ENCODE measurements around the gene ACOT7. TPM values are rescaled to one million over a fixed set of nuclear protein-coding genes. Genes with fewer than 3 reads are reported as not detected.

Gene ACOT7
- total and polyA plus RNA-seq, 2 experiments from 2014 or later = 20.3 to 39.9 TPM

GRCh38 chr1:6254691-6255090 is 138.9 kb downstream of the ACOT7 start:
- peaks cover 5% of the 10 kb centered on the region for H4K20me1 ChIP-seq (ENCODE audit: insufficient read depth, poor library complexity, severe bottlenecking)
- no peak overlapping the region for H3K4me3 ChIP-seq
- H3K9me2 ChIP-seq (replicated peaks; ENCODE audit: insufficient read depth) = no peaks in the 10 kb centered on the region
- no peak overlapping the region for H3K27ac ChIP-seq
- peaks cover 22% of the 10 kb centered on the region for H3K27me3 ChIP-seq
- H3K4me2 ChIP-seq = no peak overlapping the region
- TF ChIP-seq CTCF (IDR thresholded peaks at IDR 0.05; ENCODE audit: poor library complexity) = no peak
- H3K36me3 ChIP-seq (replicated peaks; ENCODE audit: insufficient read depth, low read depth) = no peaks in the 10 kb centered on the region
- H3K9me3 ChIP-seq (ENCODE audit: low read depth) = no peaks in the 10 kb centered on the region
- H3K79me2 ChIP-seq = no peaks in the 10 kb centered on the region
- 91% methylated on average over 16 of the region's 16 CpGs for WGBS (ENCODE audit: low lambda C conversion rate, missing lambda C conversion rate)
- H3K4me1 ChIP-seq (ENCODE audit: insufficient read depth) = peaks cover 6% of the 10 kb centered on the region
- no peak overlapping the region for H2AFZ ChIP-seq
- no peak for DNase-seq (ENCODE audit: low spot score)

- Histone ChIP-seq H3K27me3 (peaks cover 29% of the 10 kb centered on the region), H3K79me2 (no peaks in the 10 kb centered on the region), H3K36me3 (replicated peaks; ENCODE audit: insufficient read depth, low read depth) (no peaks in the 10 kb centered on the region), H3K9me2 (replicated peaks; ENCODE audit: insufficient read depth) (no peaks in the 10 kb centered on the region), H4K20me1 (ENCODE audit: insufficient read depth, poor library complexity, severe bottlenecking) (no peaks in the 10 kb centered on the region), H3K27ac (no peak overlapping the region), H3K4me1 (ENCODE audit: insufficient read depth) (peaks cover 6% of the 10 kb centered on the region), H3K4me3 (no peak overlapping the region), H3K9me3 (ENCODE audit: low read depth) (no peaks in the 10 kb centered on the region), H3K4me2 (no peak overlapping the region), H2AFZ (no peak overlapping the region)
- 95% methylated on average over 9 of the region's 9 CpGs for WGBS (ENCODE audit: low lambda C conversion rate, missing lambda C conversion rate)
- no peak for DNase-seq (ENCODE audit: low spot score)
- TF ChIP-seq EZH2 (IDR thresholded peaks at IDR 0.05; ENCODE audit: borderline replicate concordance) = no peak
- no peak for TF ChIP-seq EZH2phosphoT487 (IDR thresholded peaks at IDR 0.05; ENCODE audit: low read depth, severe bottlenecking, unreplicated experiment)
- no peak for TF ChIP-seq CTCF (IDR thresholded peaks at IDR 0.05; ENCODE audit: poor library complexity)
Measured at GRCh38 chr1:6253380-6253779, 140.2 kb downstream of the ACOT7 start.

- H3K9me2 ChIP-seq (replicated peaks; ENCODE audit: insufficient read depth) = no peaks in the 10 kb centered on the region
Measured at GRCh38 chr1:6252374-6252710, 141.2 kb downstream of the ACOT7 start.

More at GRCh38 chr1:6252374-6252710, 141.2 kb downstream of the ACOT7 start:
- Histone ChIP-seq H3K79me2 (no peaks in the 10 kb centered on the region), H3K9me3 (ENCODE audit: low read depth) (no peaks in the 10 kb centered on the region), H3K4me2 (no peak overlapping the region), H3K27ac (no peak overlapping the region), H3K27me3 (peaks cover 40% of the 10 kb centered on the region), H3K36me3 (replicated peaks; ENCODE audit: insufficient read depth, low read depth) (no peaks in the 10 kb centered on the region), H3K4me1 (ENCODE audit: insufficient read depth) (peaks cover 6% of the 10 kb centered on the region), H4K20me1 (ENCODE audit: insufficient read depth, poor library complexity, severe bottlenecking) (no peaks in the 10 kb centered on the region), H3K4me3 (no peak overlapping the region), H2AFZ (no peak overlapping the region)
- 88% methylated on average over 1 of the region's 4 CpGs for WGBS (ENCODE audit: low lambda C conversion rate, missing lambda C conversion rate)
- no peak for TF ChIP-seq CTCF (IDR thresholded peaks at IDR 0.05; ENCODE audit: poor library complexity)
- TF ChIP-seq EZH2phosphoT487 (IDR thresholded peaks at IDR 0.05; ENCODE audit: low read depth, severe bottlenecking, unreplicated experiment) = no peak
- TF ChIP-seq EZH2 (IDR thresholded peaks at IDR 0.05; ENCODE audit: borderline replicate concordance) = no peak
- no peak for DNase-seq (ENCODE audit: low spot score)
